ENCODE data around the gene CREBBP. TPM values are rescaled to one million over a fixed set of nuclear protein-coding genes. Genes with fewer than 3 reads are reported as not detected.

CREBBP gene
- total and polyA plus RNA-seq, 2 donors from 2014 or later = 5.9 to 74.6 TPM

GRCh38 chr16:3800477-3801270, 79.8 kb downstream of the CREBBP start:
- peaks cover 0 to 12% (median 6%) of the 10 kb centered on the region in 3 donors for H3K4me1 ChIP-seq (ENCODE audit: control insufficient read depth in 2 of 3, insufficient read depth in 2 of 3, low read depth in 1 of 3, low read length in 3 of 3)
- H3K36me3 ChIP-seq (ENCODE audit: control insufficient read depth in 2 of 3, insufficient read depth in 3 of 3, low read length in 3 of 3) = no peaks in the 10 kb centered on the region
- no peaks in the 10 kb centered on the region for H3K9me3 ChIP-seq (ENCODE audit: control insufficient read depth in 2 of 3, insufficient read depth in 1 of 3, low read length in 3 of 3)
- FAIRE-seq (no peak), DNase-seq (no peak)
- no peak overlapping the region for H3K4me3 ChIP-seq (ENCODE audit: low read length in 3 of 3)
- H3K27ac ChIP-seq (ENCODE audit: low read depth in 2 of 2, low read length in 2 of 2) = no peak overlapping the region
- intact Hi-C loops (cut with DNase I) = no loop called here
- TF ChIP-seq CTCF (IDR thresholded peaks at IDR 0.05; ENCODE audit: borderline replicate concordance, extremely low read depth, insufficient read depth) = no peak
- H3K27me3 ChIP-seq (ENCODE audit: control insufficient read depth, insufficient read depth, low read length) = no peaks in the 10 kb centered on the region
- no peak overlapping the region for H3K9ac ChIP-seq (ENCODE audit: low read length in 3 of 3)

DNA sequence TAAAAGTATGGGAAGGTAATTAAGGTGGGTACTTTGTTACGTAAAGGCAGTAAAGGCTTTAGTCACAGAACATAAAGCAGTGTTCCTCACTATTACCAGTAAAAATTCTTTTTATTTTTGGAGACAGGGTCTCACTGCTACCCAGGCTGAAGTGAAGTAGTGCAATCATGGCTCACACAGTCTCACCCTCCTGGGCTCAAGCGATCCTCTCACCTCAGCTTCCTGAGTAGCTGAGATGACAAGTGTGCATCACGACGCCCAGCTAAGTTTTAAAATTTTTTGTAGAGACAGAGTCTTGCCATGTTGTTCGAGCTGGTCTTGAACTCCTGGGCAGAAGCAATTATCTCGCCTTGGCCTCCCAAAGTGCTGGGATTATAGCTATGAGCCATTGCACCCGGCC, 80.5 kb downstream of the CREBBP start:
- no peaks in the 10 kb centered on the region for H3K9me3 ChIP-seq (ENCODE audit: control insufficient read depth in 2 of 3, insufficient read depth in 1 of 3, low read length in 3 of 3)
- FAIRE-seq (no peak), DNase-seq (no peak)
- H3K27me3 ChIP-seq (ENCODE audit: control insufficient read depth, insufficient read depth, low read length) = no peaks in the 10 kb centered on the region
- peaks cover 0 to 12% (median 6%) of the 10 kb centered on the region in 3 donors for H3K4me1 ChIP-seq (ENCODE audit: control insufficient read depth in 2 of 3, insufficient read depth in 2 of 3, low read depth in 1 of 3, low read length in 3 of 3)
- no peak overlapping the region for H3K27ac ChIP-seq (ENCODE audit: low read depth in 2 of 2, low read length in 2 of 2)
- no peaks in the 10 kb centered on the region for H3K36me3 ChIP-seq (ENCODE audit: control insufficient read depth in 2 of 3, insufficient read depth in 3 of 3, low read length in 3 of 3)
- no peak overlapping the region for H3K9ac ChIP-seq (ENCODE audit: low read length in 3 of 3)
- no peak overlapping the region for H3K4me3 ChIP-seq (ENCODE audit: low read length in 3 of 3)
- intact Hi-C loops (cut with DNase I) = no loop called here
- TF ChIP-seq CTCF (IDR thresholded peaks at IDR 0.05; ENCODE audit: borderline replicate concordance, extremely low read depth, insufficient read depth) = no peak

- H3K9ac ChIP-seq (ENCODE audit: low read length in 3 of 3) = no peak overlapping the region
- no peaks in the 10 kb centered on the region for H3K36me3 ChIP-seq (ENCODE audit: control insufficient read depth in 2 of 3, insufficient read depth in 3 of 3, low read length in 3 of 3)
- no peak for FAIRE-seq
- H3K4me3 ChIP-seq (ENCODE audit: low read length in 3 of 3) = no peak overlapping the region
- no peak overlapping the region for H3K27ac ChIP-seq (ENCODE audit: low read depth in 2 of 2, low read length in 2 of 2)
- H3K27me3 ChIP-seq (ENCODE audit: control insufficient read depth, insufficient read depth, low read length) = no peaks in the 10 kb centered on the region
- no peaks in the 10 kb centered on the region for H3K9me3 ChIP-seq (ENCODE audit: control insufficient read depth in 2 of 3, insufficient read depth in 1 of 3, low read length in 3 of 3)
- peaks cover 0 to 7% (median 2%) of the 10 kb centered on the region in 3 donors for H3K4me1 ChIP-seq (ENCODE audit: control insufficient read depth in 2 of 3, insufficient read depth in 2 of 3, low read depth in 1 of 3, low read length in 3 of 3)
- DNase-seq = no peak
- intact Hi-C loops (cut with DNase I) = no loop called here
- no peak for TF ChIP-seq CTCF (IDR thresholded peaks at IDR 0.05; ENCODE audit: borderline replicate concordance, extremely low read depth, insufficient read depth)
Measured at GRCh38 chr16:3799354-3799753, 81.2 kb downstream of the CREBBP start.

Data from kidney (tissue), 14 donors.